KOPT-K1 (cell line): ENCODE results near the gene GRID1.

Experiments
- H3K27ac ChIP-seq: fragments of 200-600 bp; sonication (generic); 2 replicates; pipeline ENCODE4 v1.5.1; 2016; ENCODE audit warnings: antibody characterized with exemption, mild to moderate bottlenecking, low read depth, low read length; ENCODE audit not compliant: poor library complexity, severe bottlenecking
- H3K36me3 ChIP-seq: fragments of 200-600 bp; sonication (generic); 2 replicates; pipeline ENCODE4 v1.5.1; 2017; ENCODE audit warnings: antibody characterized with exemption, mild to moderate bottlenecking, low read length, moderate library complexity; ENCODE audit not compliant: insufficient read depth
- H3K9me3 ChIP-seq: fragments of 200-600 bp; sonication (generic); 2 replicates; pipeline ENCODE4 v1.5.1; 2017; ENCODE audit warnings: antibody characterized with exemption, low read length, mild to moderate bottlenecking; ENCODE audit not compliant: insufficient read depth, poor library complexity, severe bottlenecking

Gene GRID1

DNA sequence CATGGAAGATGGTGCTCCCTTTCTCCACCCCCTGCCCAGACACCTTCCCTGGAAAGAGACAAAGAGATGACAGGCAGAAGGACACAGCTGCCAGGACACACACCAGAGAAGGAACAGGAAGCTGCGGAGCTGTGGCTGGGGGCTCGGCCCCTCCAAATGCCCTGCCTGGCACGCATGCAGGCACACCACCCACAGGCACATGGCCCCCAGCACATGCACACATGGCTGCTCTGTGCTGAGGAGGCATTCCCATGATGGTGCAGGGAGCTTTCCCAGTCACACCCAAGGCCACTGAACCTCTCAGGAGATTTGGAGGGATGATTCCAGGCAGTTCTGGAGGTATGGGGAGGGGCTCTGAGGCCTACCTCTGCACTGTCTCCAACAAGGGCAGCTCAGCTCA lies 143.3 kb downstream of the GRID1 start:
- no peaks in the 10 kb centered on the region for H3K36me3 ChIP-seq
- no peaks in the 10 kb centered on the region for H3K9me3 ChIP-seq
- no peak overlapping the region for H3K27ac ChIP-seq

DNA sequence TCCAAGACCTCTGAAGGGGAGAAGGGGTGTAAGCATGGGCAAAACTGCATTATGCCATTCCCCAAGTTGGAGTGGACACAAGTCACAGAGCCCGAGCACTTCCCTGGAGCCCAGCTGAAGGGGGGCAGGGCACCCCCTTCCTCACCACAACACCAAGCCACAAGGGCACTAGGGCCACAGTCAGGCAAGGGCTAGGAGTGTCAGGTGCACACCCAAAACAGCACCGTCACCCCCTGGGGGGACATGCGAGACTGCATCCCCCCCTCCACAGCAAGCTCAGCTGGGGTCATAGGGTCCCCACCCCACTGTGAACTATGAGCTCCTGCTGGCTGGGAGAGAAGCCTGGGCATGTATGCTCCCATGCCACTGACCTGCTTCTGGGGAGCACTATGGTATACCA lies 143.9 kb downstream of the GRID1 start:
- Histone ChIP-seq H3K36me3 (no peaks in the 10 kb centered on the region), H3K27ac (no peak overlapping the region), H3K9me3 (no peaks in the 10 kb centered on the region)

DNA sequence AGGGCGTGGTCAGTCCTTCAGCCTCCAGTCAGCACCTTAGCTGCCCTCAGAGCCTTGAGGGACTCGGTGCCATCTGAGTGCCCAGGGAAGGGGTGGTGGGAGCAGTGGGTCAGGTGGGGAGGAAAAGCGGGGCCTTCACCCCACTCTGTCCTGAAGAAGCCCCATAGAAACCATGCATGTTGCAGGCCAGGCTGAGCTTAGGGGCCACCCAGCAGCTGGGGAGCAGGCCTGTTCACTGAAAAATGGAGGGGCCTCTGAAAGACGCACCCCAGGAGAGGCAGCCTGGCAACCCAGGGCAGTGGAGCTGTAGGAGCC lies 144.3 kb downstream of the GRID1 start:
- Histone ChIP-seq H3K9me3 (no peaks in the 10 kb centered on the region), H3K36me3 (no peaks in the 10 kb centered on the region), H3K27ac (no peak overlapping the region)

DNA sequence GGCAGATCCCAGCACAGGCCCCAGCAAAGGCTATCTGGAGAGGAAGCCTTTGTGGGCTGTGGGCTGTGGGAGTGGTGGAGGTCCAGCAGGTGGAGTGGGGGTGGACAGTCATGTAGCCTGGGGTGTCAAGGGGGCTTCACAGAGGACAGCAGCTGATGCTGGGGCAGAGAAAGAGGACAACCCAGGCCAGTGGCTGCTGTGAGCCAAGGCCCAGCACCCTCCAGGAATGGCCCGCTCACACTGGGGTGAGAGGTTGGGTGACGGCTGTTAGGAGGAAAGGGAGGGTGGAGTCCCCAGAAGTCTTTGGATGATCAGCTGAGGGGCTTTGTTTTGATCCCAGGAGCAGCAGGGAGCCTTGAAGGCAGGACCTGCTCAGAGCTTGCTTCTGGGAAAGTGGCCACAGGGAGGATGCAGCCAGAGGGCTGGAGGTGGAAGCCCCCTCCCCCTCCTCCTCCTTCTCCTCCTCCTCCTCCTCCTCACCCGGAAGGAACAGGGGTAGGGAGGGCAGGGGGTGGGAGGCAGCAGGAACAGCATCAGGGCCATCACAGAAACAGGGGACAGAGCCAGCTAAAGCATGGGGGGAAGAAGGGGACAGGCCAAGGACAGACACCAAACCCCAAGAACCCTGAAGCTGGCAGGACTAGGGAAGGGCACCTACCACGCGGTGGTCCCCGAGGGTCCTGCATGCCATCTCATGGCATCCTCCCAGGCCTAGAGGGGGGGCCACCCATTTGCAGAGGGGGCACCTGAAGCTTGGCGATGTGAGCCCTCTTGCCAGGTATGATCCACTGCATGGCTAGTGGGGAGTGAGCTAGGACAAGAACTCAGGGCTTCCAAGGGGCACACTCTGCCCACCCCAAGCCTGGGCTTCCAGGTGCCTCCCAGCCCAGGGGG lies 144.9 kb downstream of the GRID1 start:
- no peaks in the 10 kb centered on the region for H3K9me3 ChIP-seq
- H3K36me3 ChIP-seq, result no peaks in the 10 kb centered on the region
- no peak overlapping the region for H3K27ac ChIP-seq

DNA sequence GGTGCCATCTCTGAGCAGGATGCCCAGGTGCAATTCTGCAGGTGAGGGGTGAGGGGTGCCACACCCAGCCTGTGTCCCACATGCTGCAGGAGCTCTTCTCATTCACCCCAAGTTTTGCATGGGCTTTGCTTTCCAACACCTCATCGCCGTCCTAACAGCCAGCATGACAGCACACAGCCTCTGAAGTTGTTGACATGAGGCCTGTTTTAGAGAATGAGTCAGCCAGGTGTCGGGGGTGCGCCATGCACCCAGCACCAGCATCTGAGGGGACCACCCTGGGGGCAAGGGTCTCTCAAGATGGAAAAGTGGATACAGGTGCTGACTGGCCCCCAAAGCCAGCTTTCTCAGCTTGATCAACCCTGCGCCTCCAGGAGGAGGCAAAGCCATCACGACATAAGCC lies 146.0 kb downstream of the GRID1 start:
- H3K36me3 ChIP-seq, result no peaks in the 10 kb centered on the region
- H3K9me3 ChIP-seq, result no peaks in the 10 kb centered on the region
- H3K27ac ChIP-seq, result no peak overlapping the region

DNA sequence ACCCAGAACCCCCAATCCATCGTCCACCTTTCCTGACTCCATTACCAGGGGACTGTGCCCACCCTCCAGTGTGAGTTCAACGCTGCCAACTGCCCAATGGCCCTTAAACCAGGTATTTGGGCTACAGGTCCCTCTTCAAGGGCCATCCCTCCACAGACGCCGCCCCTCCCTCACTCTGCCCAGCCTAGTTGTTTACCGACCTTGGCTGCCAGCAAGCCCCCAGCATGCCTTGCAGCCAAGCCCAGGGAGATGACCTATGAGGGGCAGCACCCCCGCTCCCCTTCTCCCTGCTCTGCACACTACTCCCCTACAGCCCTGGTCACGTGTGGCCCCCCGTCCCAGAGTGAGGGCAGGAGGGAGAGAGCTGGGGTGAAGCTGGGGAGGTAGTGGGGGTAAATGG lies 147.3 kb downstream of the GRID1 start:
- no peaks in the 10 kb centered on the region for H3K36me3 ChIP-seq
- no peaks in the 10 kb centered on the region for H3K9me3 ChIP-seq
- H3K27ac ChIP-seq, result no peak overlapping the region

DNA sequence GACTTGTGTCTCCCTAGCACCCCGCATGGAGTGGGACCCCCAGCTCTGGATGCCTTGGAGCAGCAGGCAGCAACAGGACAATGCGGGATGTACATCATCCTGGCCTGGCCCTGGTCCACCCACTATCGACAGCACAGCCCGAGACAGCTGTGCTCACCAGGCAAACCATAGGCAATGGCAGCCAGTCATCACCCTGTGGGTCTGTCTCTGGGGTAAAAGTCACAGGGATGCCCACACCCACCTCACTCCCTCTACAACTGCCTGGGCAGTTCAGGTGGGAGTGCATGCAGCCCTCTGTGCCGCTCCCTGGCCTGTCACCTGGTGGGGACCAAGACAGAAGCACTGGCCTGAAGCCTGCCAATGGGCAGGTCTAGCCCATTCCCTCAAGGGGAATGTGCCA lies 147.8 kb downstream of the GRID1 start:
- Histone ChIP-seq H3K27ac (no peak overlapping the region), H3K9me3 (no peaks in the 10 kb centered on the region), H3K36me3 (no peaks in the 10 kb centered on the region)

DNA sequence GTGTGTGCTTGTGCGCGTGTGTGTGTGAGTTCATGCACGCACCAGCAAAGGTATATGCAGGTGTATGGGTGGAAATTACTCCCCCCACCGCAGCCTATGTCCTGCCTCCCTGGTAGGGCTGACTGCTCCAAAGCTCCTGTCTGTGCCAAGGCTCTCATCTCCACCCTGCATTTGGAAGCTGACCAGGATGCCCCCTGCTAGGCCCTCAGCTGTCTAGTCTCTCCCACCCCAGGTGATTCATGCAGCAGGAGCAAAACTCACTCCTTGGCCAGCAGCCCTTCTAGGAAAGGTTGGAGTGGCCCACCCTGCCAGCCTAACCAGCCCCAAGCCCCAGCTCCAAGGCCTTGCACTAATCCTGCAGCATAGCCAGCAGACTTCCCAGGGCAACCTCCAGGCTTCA lies 148.4 kb downstream of the GRID1 start:
- no peaks in the 10 kb centered on the region for H3K36me3 ChIP-seq
- no peak overlapping the region for H3K27ac ChIP-seq
- H3K9me3 ChIP-seq, result no peaks in the 10 kb centered on the region

DNA sequence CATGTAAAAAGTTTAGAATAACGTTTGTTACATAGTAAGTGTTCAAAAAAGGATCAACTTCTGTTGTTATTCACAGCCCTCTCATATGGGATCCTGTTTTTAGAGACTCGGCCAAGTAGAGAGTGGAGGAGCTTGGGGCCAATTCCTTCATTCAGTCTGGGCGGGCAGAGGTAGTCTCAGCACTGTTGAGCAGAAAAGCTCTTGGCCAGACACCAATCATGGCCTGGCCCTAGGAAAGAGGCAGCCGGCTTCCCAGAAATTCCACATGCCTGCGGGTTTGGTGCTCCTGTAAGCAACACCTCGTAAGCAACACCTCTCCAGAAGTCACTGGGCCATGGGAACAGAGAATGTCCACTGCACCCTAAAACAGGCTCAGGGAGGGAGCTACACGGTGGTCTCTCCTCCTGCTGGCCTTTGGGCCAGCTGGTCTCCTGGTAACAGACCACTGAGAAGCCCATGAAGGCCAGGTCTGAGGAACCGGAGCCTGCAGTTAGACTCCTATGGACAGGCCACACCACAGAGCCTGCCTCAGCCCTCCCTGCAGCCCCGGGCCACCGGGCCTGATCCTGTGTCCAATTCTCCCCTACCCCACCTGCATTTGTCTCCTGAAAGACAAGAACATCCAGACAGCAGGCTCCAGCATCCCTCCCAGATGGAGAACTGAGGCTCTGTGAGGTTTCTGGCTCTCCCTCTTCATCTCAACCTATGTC lies 149.1 kb downstream of the GRID1 start:
- Histone ChIP-seq H3K36me3 (no peaks in the 10 kb centered on the region), H3K9me3 (no peaks in the 10 kb centered on the region), H3K27ac (no peak overlapping the region)

DNA sequence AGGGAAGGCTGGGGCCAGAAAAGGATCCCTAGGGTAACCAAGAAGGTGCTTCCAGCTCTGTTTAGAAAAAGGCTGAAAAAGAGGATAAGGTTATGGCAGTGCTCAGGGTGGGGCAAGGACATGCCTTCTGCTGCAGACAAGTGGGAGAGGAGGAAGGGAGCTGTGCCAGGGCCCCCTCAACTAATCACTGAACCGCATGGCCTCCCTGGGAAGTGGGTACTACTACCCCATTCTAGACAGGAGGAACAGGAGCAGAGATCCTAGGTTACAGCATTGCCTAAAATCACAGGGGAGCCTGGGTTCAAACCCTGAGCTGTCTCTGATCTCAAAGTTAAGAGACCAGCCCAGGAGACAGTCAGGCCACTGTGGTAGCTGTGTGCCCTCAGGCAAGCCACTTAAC lies 149.7 kb downstream of the GRID1 start:
- Histone ChIP-seq H3K36me3 (no peaks in the 10 kb centered on the region), H3K27ac (no peak overlapping the region)

DNA sequence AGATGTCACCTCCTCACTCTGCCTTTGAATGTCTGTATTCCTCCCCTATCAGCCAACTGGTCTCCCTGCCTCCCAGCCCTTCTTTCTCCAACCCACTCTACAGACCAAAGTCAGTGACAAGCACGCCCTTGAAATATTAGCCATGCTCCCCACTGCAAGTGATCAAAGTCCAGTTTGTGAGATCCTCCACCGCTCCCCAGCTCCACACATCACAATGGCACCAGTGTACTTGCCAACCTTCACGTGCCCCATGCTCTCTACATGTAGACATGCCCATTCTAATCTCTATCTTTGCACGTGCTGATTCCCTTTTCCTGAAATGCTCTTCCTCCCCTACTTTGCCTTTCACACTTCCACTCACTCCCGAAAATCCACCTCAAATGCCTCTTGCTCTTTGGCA lies 150.9 kb downstream of the GRID1 start:
- no peak overlapping the region for H3K27ac ChIP-seq
- H3K36me3 ChIP-seq, result no peaks in the 10 kb centered on the region
- no peaks in the 10 kb centered on the region for H3K9me3 ChIP-seq

More for the DNA sequence above, 149.7 kb downstream of the GRID1 start:
- H3K9me3 ChIP-seq, result no peaks in the 10 kb centered on the region

DNA sequence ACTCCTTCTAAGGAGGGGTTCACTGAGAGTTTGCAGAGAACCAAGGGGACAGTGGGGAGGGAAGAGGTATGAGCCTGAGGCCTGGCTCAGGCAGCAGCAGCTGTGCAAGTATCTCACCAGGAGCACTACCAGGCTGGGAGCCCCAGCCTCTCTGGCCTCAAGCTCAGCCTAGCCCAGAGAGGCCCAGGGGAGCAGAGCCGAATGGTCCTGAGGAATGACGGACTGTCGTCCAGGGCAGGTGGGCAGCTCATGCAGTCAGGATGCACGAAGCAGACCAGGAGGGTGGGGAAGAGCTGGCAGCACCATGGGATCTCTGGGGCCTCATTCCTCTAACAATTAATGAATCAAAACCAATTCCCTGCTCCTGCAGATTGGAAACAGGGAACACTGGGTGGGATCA lies 151.5 kb downstream of the GRID1 start:
- Histone ChIP-seq H3K9me3 (no peaks in the 10 kb centered on the region), H3K27ac (no peak overlapping the region), H3K36me3 (no peaks in the 10 kb centered on the region)

DNA sequence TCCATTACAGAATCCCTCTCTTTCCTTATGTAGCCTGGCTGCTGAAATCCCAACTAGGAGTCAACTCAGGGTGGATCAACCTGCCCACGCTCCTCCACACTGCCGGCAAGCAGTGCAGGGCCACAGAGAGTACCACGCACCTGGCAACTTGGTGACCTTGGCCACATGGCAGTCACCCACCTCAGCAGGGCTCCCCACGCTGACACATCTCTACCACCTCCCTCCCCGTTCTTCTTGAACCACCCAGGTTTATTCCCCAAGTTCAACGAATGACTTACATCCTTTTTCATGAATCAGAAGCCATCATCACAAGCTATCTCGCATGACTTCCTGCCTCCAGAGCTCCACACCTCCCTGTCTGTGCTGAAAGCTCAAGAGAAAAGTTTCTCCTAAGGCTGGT lies 153.4 kb downstream of the GRID1 start:
- Histone ChIP-seq H3K27ac (no peak overlapping the region), H3K36me3 (no peaks in the 10 kb centered on the region), H3K9me3 (no peaks in the 10 kb centered on the region)

DNA sequence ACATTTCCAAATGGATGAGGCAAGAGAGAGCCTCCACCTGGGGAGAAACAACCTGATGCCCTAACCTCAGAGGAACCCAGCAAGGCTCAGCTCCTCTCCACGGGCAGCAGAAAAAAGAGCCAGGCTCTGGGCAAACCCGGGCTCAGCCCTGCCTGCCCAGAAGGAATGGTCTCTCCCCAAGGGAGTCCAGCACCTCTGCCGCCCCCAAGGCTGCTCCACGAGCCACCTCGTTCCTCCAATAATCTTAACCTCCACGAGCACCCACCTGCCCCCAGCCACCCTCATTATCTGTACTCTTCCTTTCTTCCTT lies 154.2 kb downstream of the GRID1 start:
- H3K9me3 ChIP-seq, result no peaks in the 10 kb centered on the region
- no peak overlapping the region for H3K27ac ChIP-seq
- no peaks in the 10 kb centered on the region for H3K36me3 ChIP-seq

DNA sequence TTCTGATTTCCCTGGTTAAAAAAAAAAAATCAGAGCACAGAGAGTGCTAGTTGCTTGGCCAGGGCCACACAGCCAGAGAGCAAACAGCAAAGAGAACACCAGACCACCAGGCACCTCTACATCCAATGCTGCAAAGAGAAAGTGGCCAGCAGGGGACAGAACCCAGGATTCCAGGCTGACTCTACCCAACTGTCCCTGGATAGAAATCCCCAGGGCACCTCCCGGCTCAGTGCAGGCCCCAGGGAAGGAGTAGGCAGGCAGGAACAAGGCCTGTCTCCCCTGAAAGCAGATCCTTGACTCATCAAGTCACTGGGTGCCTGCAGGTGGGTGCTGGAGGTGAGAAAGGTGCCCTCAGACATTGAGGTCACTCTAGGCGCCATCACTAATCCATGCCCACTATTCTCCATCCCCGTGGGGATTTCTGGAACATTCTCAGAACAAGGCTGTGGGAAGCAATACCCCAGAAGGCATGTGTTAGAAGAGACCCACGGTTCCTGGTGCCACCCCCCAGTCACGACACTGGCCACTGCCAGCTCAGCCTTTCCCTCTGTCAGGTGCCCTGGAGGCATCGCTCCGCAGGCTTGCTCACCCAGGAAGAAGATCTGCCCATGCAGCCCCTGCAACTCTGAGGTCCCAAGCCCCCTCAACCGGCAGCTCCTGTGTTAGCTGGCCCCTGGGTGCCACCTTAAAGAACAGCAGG lies 154.8 kb downstream of the GRID1 start:
- Histone ChIP-seq H3K9me3 (no peaks in the 10 kb centered on the region), H3K27ac (no peak overlapping the region), H3K36me3 (no peaks in the 10 kb centered on the region)
